Upper lobe of left lung (tissue), 6 donors: ENCODE measurements around the gene GALK1. TPM values are rescaled to one million over a fixed set of nuclear protein-coding genes. Genes with fewer than 3 reads are reported as not detected.

Experiments used
- ATAC-seq, 2 donors: fragments of 200-7000 bp; cut with Tn5 transposase; one replicate each; pipeline ENCODE4 v1.9.1; 2022; ENCODE audit warnings: mild to moderate bottlenecking in 2 of 2, moderate library complexity in 2 of 2; ENCODE audit not compliant: low FRiP score in 2 of 2
- DNase-seq, 2 donors: peaks; one replicate each; pipeline ENCODE4 v3.0.0-alpha.2; 2019 to 2020
- H3K27ac ChIP-seq, 4 donors: fragments of 200-600 bp; sonication (generic); one replicate each; pipeline ENCODE4 v1.5.1; 2016 to 2019
- H3K27me3 ChIP-seq, 4 donors: fragments of 200-600 bp; sonication (generic); one replicate each; pipeline ENCODE4 v1.5.1; 2017 to 2019
- H3K36me3 ChIP-seq, 4 donors: fragments of 200-600 bp; sonication (generic); one replicate each; pipeline ENCODE4 v1.5.1; 2016 to 2019
- H3K4me1 ChIP-seq, 4 donors: fragments of 200-600 bp; sonication (generic); one replicate each; pipeline ENCODE4 v1.5.1; 2018 to 2019
- H3K4me3 ChIP-seq, 4 donors: fragments of 200-600 bp; sonication (generic); one replicate each; pipeline ENCODE4 v1.5.1; 2017 to 2019; ENCODE audit warnings: mild to moderate bottlenecking in 2 of 4, moderate library complexity in 1 of 4
- H3K9me3 ChIP-seq, 4 donors: fragments of 200-600 bp; sonication (generic); one replicate each; pipeline ENCODE4 v1.5.1; 2018 to 2019
- EP300 ChIP-seq, 4 donors: sonication (generic); formaldehyde crosslinking; IDR thresholded peaks; one replicate each; pipeline ENCODE4 v1.5.1; 2017; ENCODE audit warnings: antibody characterized with exemption in 4 of 4, control low read depth in 2 of 4
- POLR2A ChIP-seq, 4 donors: fragments of 450-650 bp; IDR thresholded peaks; one replicate each; pipeline ENCODE4 v1.5.1; 2016 to 2017; ENCODE audit warnings: antibody characterized with exemption in 4 of 4, mild to moderate bottlenecking in 2 of 4
- POLR2AphosphoS5 ChIP-seq, 2 donors: sonication (generic); formaldehyde crosslinking; IDR thresholded peaks; one replicate each; pipeline ENCODE4 v1.5.1; 2017; ENCODE audit warnings: antibody characterized with exemption in 2 of 2
- WGBS, 2 donors: methylation state at CpG; one replicate each; pipeline ENCODE4 v1.1.5; 2017 to 2018; 5-methylcytosine and 5-hydroxymethylcytosine counted together
- total RNA-seq, 6 donors: library from RNA; depleted of rRNA in 4 of 6; stranded (reverse); fragments of >200 nt in 4 of 6; gene quantifications; one replicate each; pipeline versions ENCODE4 v1.1.0 to v1.2.1, GENCODE V29; 2016 to 2021
- TF ChIP-seq, protein P1 (sequence below), 6 experiments: fragments of 450-650 bp in 4 of 6; fragments of 200-600 bp in 2 of 6; sonication (generic) in 2 of 6; IDR thresholded peaks; one replicate each; pipeline ENCODE4 v1.5.1; 2016 to 2019; ENCODE audit warnings: antibody characterized with exemption in 6 of 6
- donor health status: DM: no; HTN: no; CAD: no; lungs with moderate emphysema.
- donor health status: DM: no; HTN: yes; CAD: no; lungs with severe emphysema.

The GALK1 gene
- total RNA-seq, 6 donors from 2014 or later = 18.9 to 65.7 (median 40.6) TPM

- WGBS, 2 donors = 80 to 96% methylated on average over 2 of the region's 2 CpGs
- DNase-seq = no peak
- Histone ChIP-seq H3K36me3 (peaks cover 3 to 46% (median 15%) of the 10 kb centered on the region in 4 donors), H3K4me1 (peaks cover 14 to 23% (median 19%) of the 10 kb centered on the region in 4 donors), H3K9me3 (no peaks in the 10 kb centered on the region), H3K27ac (no peak overlapping the region), H3K27me3 (no peaks in the 10 kb centered on the region), H3K4me3 (no peak overlapping the region)
- TF ChIP-seq EP300 (IDR thresholded peaks at IDR 0.05) (no peak), POLR2AphosphoS5 (IDR thresholded peaks at IDR 0.05) (no peak), POLR2A (IDR thresholded peaks at IDR 0.05) (no peak)
- TF ChIP-seq, protein P1, sequence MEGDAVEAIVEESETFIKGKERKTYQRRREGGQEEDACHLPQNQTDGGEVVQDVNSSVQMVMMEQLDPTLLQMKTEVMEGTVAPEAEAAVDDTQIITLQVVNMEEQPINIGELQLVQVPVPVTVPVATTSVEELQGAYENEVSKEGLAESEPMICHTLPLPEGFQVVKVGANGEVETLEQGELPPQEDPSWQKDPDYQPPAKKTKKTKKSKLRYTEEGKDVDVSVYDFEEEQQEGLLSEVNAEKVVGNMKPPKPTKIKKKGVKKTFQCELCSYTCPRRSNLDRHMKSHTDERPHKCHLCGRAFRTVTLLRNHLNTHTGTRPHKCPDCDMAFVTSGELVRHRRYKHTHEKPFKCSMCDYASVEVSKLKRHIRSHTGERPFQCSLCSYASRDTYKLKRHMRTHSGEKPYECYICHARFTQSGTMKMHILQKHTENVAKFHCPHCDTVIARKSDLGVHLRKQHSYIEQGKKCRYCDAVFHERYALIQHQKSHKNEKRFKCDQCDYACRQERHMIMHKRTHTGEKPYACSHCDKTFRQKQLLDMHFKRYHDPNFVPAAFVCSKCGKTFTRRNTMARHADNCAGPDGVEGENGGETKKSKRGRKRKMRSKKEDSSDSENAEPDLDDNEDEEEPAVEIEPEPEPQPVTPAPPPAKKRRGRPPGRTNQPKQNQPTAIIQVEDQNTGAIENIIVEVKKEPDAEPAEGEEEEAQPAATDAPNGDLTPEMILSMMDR (IDR thresholded peaks at IDR 0.05) = no peak
- no peak for ATAC-seq
Measured at GRCh38 chr17:75755990-75756389, 9.0 kb downstream of the GALK1 start.

- DNase-seq (peak in 1 of 2 donors; percentile 85), ATAC-seq (no peak)
- 83 to 86% methylated on average over 6 to 20 of the region's 20 CpGs for WGBS, 2 donors
- Histone ChIP-seq H3K4me3 (no peak overlapping the region), H3K9me3 (no peaks in the 10 kb centered on the region), H3K27ac (no peak overlapping the region), H3K4me1 (peaks cover 14 to 23% (median 19%) of the 10 kb centered on the region in 4 donors), H3K36me3 (peaks cover 3 to 51% (median 15%) of the 10 kb centered on the region in 4 donors), H3K27me3 (no peaks in the 10 kb centered on the region)
- TF ChIP-seq EP300 (IDR thresholded peaks at IDR 0.05) = no peak
- no peak for TF ChIP-seq POLR2AphosphoS5 (IDR thresholded peaks at IDR 0.05)
- TF ChIP-seq POLR2A (IDR thresholded peaks at IDR 0.05) = no peak
- TF ChIP-seq, protein P1 (IDR thresholded peaks at IDR 0.05) = no peak
Measured at GRCh38 chr17:75755205-75755901, 9.6 kb downstream of the GALK1 start.

DNA sequence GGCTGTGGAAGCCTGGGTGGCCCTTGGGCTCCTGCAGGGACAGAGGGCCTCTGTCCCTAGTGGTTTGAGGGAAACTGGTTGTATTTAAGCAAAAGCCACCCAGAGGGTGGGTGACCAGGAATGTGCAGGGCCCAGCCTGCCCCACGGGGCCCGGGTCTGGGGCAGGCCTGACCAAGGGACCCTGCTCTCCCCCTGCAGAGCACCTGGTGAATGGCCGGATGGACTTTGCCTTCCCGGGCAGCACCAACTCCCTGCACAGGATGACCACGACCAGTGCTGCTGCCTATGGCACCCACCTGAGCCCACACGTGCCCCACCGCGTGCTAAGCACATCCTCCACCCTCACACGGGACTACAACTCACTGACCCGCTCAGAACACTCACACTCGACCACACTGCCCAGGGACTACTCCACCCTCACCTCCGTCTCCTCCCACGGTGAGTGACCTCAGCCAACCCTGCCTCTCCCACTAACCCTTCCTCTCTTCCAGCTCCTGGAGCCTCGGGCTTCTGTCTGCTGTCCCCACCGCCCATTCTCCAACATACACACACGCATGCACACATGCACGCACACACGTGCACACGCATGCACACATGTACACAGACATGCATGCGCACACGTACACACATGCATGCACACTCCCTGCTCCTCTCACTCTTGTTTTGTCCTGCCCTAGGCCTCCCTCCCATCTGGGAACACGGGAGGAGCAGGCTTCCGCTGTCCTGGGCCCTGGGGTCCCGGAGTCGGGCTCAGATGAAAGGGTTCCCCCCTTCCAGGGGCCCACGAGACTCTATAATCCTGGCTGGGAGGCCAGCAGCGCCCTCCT is 10.4 kb downstream of the GALK1 start:
- Histone ChIP-seq H3K27ac (peak overlapping the region in 2 of 4 donors; percentile 61 to 76), H3K4me1 (peaks cover 14 to 30% (median 22%) of the 10 kb centered on the region in 4 donors), H3K27me3 (no peaks in the 10 kb centered on the region), H3K9me3 (no peaks in the 10 kb centered on the region), H3K36me3 (peaks cover 3 to 52% (median 15%) of the 10 kb centered on the region in 4 donors), H3K4me3 (peak overlapping the region in 2 of 4 donors; percentile 54 to 55)
- no peak for DNase-seq
- no peak for ATAC-seq
- WGBS, 2 donors = 82 to 83% methylated on average over 22 to 26 of the region's 27 CpGs
- no peak for TF ChIP-seq POLR2A (IDR thresholded peaks at IDR 0.05)

DNA sequence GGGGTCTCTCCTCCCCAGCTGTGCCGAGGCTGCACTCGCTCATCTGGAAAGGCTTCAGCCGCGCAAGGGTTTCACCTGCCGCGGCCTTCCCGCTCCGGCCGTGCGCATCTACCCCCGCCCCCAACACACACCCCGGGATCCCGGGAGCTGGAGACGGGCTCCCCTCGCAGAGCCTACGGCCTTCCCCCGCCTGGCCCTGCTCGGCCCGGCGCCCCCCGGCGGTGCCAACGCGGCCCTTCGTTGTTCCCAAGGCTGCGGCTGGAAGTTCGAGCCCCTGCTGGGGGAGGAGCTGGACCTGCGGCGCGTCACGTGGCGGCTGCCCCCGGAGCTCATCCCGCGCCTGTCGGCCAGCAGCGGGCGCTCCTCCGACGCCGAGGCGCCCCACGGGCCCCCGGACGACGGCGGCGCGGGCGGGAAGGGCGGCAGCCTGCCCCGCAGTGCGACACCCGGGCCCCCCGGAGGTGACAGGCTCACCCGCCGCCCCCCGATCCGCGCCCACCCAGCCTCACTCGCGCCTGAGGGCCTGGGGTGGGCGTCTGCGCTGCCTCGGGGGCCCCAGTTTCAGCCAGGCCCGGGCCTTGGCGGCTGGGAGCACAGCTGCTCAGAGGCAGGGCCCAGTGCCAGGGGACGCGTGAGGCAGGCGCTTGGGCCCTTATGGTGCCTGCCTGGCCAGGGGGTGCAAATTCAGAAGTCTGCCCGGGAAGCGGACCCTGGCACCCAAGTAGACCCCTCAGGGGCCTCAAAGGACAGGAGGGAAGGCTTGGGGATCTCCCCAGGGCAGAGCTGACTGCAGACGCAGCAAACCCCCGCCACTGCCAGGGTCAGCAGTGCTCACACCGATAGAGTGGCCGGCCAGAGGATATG is 11.2 kb downstream of the GALK1 start:
- ATAC-seq = peak in 1 of 2 donors; percentile 88
- Histone ChIP-seq H3K27ac (peak overlapping the region in 2 of 4 donors; percentile 61 to 76), H3K27me3 (no peaks in the 10 kb centered on the region), H3K4me1 (peaks cover 14 to 33% (median 24%) of the 10 kb centered on the region in 4 donors), H3K9me3 (no peaks in the 10 kb centered on the region), H3K36me3 (peaks cover 0 to 46% (median 11%) of the 10 kb centered on the region in 4 donors), H3K4me3 (peak overlapping the region in 3 of 4 donors; percentile 40 to 55 (median 54))
- 41 to 67% methylated on average over 6 to 18 of the region's 76 CpGs for WGBS, 2 donors
- TF ChIP-seq POLR2AphosphoS5 (IDR thresholded peaks at IDR 0.05) (no peak), EP300 (IDR thresholded peaks at IDR 0.05) (no peak), POLR2A (IDR thresholded peaks at IDR 0.05) (peak in 1 of 4 donors; percentile 33)
- TF ChIP-seq, protein P1 (IDR thresholded peaks at IDR 0.05) = peak; percentile 54 to 87 (median 78)
- peak; percentile 77 to 95 for DNase-seq
